ENCODE results near the gene CENPX. TPM values are rescaled to one million over a fixed set of nuclear protein-coding genes. Genes with fewer than 3 reads are reported as not detected.

CENPX gene
- total and polyA plus RNA-seq, 2 of the 13 experiments (the other 11 are each of a cell fraction or from before 2014, with no cell fraction given): 92.7 to 170 TPM

DNA sequence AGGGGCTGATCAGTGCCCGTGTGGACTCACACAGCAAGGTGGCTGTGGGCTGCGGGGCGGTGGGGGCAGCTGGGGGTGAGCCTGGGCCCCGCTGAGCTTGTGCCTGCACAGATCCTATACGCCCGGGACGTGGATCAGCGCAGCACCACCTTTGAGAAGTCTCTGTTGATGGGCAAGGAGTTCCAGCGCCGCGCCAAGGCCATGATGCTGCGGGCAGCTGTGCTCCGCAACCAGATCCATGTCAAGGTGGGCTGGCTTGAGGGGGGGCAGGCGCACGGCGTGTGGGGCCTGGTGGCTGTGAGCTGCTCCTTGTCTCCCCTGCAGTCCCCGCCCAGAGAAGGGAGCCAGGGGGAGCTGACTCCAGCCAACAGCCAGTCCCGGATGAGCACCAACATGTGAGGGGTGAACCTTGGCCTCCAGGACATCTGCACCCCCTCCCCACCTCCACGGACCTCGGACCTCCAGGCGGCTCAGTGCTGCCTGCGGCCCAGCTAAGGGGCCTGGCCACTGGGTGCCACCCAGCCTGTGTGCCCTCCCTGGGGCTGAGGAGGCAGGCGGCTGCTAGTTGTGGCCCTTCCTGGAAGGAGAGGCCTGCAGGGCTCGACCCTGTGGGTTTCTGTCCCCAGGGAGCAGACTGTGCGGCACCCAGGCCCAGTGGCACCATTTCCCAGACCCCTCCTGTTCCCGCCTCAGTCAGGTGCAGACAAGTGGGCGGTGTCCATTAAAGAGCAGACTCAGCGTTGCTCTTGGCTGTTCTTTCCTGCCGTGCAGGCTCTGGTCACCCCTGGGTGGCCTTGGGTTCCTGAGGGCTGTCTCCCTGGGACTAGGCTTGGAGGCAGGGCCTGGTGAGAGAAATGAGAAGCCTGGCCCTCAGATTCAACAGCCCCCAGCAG lies 34.3 kb upstream of the CENPX start (continued):
- TF ChIP-seq, protein P1, sequence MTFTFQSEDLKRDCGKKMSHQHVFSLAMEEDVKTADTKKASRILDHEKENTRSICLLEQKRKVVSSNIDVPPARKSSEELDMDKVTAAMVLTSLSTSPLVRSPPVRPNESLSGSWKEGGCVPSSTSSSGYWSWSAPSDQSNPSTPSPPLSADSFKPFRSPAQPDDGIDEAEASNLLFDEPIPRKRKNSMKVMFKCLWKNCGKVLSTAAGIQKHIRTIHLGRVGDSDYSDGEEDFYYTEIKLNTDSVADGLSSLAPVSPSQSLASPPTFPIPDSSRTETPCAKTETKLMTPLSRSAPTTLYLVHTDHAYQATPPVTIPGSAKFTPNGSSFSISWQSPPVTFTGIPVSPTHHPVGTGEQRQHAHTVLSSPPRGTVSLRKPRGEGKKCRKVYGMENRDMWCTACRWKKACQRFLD (CRISPR knock-in tag; IDR thresholded peaks at IDR 0.05; ENCODE audit: borderline replicate concordance): no peak
- 0 out of 2 replicates have a peak, but pooled peaks have one; percentile 61 for TF ChIP-seq ZNF670 (CRISPR knock-in tag; IDR thresholded peaks at IDR 0.05; ENCODE audit: borderline replicate concordance)
- TF ChIP-seq ZNF850 (CRISPR knock-in tag; conservative IDR thresholded peaks at IDR 0.05): no peak
- peak; percentile 95; the same call in 1 of the 2 replicates for TF ChIP-seq ZNF572 (CRISPR knock-in tag; IDR thresholded peaks at IDR 0.05)
- TF ChIP-seq, protein P2, sequence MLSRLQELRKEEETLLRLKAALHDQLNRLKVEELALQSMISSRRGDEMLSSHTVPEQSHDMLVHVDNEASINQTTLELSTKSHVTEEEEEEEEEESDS (CRISPR knock-in tag; IDR thresholded peaks at IDR 0.05; ENCODE audit: borderline replicate concordance): no peak; the same call in 1 of the 2 replicates
- no peak for TF ChIP-seq ZNF749 (CRISPR knock-in tag; IDR thresholded peaks at IDR 0.05; ENCODE audit: borderline replicate concordance)
- TF ChIP-seq RBAK (CRISPR knock-in tag; IDR thresholded peaks at IDR 0.05): peak; percentile 69; the same call in 1 of the 2 replicates
- TF ChIP-seq RFXAP (CRISPR knock-in tag; IDR thresholded peaks at IDR 0.05; ENCODE audit: borderline replicate concordance): 0 out of 2 replicates have a peak, but pooled peaks have one; percentile 47
- TF ChIP-seq, protein P3, sequence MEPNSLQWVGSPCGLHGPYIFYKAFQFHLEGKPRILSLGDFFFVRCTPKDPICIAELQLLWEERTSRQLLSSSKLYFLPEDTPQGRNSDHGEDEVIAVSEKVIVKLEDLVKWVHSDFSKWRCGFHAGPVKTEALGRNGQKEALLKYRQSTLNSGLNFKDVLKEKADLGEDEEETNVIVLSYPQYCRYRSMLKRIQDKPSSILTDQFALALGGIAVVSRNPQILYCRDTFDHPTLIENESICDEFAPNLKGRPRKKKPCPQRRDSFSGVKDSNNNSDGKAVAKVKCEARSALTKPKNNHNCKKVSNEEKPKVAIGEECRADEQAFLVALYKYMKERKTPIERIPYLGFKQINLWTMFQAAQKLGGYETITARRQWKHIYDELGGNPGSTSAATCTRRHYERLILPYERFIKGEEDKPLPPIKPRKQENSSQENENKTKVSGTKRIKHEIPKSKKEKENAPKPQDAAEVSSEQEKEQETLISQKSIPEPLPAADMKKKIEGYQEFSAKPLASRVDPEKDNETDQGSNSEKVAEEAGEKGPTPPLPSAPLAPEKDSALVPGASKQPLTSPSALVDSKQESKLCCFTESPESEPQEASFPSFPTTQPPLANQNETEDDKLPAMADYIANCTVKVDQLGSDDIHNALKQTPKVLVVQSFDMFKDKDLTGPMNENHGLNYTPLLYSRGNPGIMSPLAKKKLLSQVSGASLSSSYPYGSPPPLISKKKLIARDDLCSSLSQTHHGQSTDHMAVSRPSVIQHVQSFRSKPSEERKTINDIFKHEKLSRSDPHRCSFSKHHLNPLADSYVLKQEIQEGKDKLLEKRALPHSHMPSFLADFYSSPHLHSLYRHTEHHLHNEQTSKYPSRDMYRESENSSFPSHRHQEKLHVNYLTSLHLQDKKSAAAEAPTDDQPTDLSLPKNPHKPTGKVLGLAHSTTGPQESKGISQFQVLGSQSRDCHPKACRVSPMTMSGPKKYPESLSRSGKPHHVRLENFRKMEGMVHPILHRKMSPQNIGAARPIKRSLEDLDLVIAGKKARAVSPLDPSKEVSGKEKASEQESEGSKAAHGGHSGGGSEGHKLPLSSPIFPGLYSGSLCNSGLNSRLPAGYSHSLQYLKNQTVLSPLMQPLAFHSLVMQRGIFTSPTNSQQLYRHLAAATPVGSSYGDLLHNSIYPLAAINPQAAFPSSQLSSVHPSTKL (CRISPR knock-in tag; IDR thresholded peaks at IDR 0.05): peak; percentile 41; the same call in 1 of the 2 replicates
- peak; percentile 90; the same call in 1 of the 2 replicates for TF ChIP-seq ZNF343 (CRISPR knock-in tag; IDR thresholded peaks at IDR 0.05)
- TF ChIP-seq ZNF205 (CRISPR knock-in tag; IDR thresholded peaks at IDR 0.05): peak; percentile 78
- TF ChIP-seq U2AF1 (optimal IDR thresholded peaks at IDR 0.05; ENCODE audit: low read depth, low read length): no peak
- TF ChIP-seq ZNF564 (CRISPR knock-in tag; IDR thresholded peaks at IDR 0.05): peak; percentile 64; the same call in 1 of the 2 replicates
- no peak for TF ChIP-seq ZNF10 (CRISPR knock-in tag; IDR thresholded peaks at IDR 0.05; ENCODE audit: borderline replicate concordance, low read depth)
- TF ChIP-seq FOXK1 (CRISPR knock-in tag; IDR thresholded peaks at IDR 0.05; ENCODE audit: borderline replicate concordance, low read depth): 0 out of 2 replicates have a peak, but pooled peaks have one; percentile 11
- TF ChIP-seq, protein P4, sequence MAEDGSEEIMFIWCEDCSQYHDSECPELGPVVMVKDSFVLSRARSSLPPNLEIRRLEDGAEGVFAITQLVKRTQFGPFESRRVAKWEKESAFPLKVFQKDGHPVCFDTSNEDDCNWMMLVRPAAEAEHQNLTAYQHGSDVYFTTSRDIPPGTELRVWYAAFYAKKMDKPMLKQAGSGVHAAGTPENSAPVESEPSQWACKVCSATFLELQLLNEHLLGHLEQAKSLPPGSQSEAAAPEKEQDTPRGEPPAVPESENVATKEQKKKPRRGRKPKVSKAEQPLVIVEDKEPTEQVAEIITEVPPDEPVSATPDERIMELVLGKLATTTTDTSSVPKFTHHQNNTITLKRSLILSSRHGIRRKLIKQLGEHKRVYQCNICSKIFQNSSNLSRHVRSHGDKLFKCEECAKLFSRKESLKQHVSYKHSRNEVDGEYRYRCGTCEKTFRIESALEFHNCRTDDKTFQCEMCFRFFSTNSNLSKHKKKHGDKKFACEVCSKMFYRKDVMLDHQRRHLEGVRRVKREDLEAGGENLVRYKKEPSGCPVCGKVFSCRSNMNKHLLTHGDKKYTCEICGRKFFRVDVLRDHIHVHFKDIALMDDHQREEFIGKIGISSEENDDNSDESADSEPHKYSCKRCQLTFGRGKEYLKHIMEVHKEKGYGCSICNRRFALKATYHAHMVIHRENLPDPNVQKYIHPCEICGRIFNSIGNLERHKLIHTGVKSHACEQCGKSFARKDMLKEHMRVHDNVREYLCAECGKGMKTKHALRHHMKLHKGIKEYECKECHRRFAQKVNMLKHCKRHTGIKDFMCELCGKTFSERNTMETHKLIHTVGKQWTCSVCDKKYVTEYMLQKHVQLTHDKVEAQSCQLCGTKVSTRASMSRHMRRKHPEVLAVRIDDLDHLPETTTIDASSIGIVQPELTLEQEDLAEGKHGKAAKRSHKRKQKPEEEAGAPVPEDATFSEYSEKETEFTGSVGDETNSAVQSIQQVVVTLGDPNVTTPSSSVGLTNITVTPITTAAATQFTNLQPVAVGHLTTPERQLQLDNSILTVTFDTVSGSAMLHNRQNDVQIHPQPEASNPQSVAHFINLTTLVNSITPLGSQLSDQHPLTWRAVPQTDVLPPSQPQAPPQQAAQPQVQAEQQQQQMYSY (CRISPR knock-in tag; IDR thresholded peaks at IDR 0.05): no peak
- no peak for TF ChIP-seq TMF1 (CRISPR knock-in tag; IDR thresholded peaks at IDR 0.05; ENCODE audit: low read depth)

Data from HepG2 (cell line).